SK-N-MC (cell line): ENCODE results near the gene ELFN1.
A peak's percentile ranks its signal among the peaks of the same experiment; 100 is the strongest.

Source experiments
- DNase-seq: peaks from one replicate; pipeline ENCODE4 v3.0.0-alpha.2; 2011; ENCODE audit warnings: low read depth, low spot score
- H3K27ac ChIP-seq: fragments of 200-600 bp; sonication (generic); 2 replicates; pipeline ENCODE4 v1.5.1; 2016; ENCODE audit warnings: mixed run types
- H3K36me3 ChIP-seq: fragments of 200-600 bp; sonication (generic); 2 replicates; pipeline ENCODE4 v1.6.1; 2017; ENCODE audit warnings: antibody characterized with exemption, low read length, mixed read lengths; ENCODE audit not compliant: insufficient read depth
- H3K4me3 ChIP-seq: fragments of 200-600 bp; sonication (generic); 2 replicates; pipeline ENCODE4 v1.5.1; 2016
- H3K9ac ChIP-seq: fragments of 200-600 bp; sonication (generic); 2 replicates; pipeline ENCODE4 v1.8.0; 2017; ENCODE audit warnings: mixed run types, mixed read lengths; ENCODE audit not compliant: insufficient read length
- H3K9me3 ChIP-seq: fragments of 200-600 bp; sonication (generic); 2 replicates; pipeline ENCODE4 v1.6.1; 2017; ENCODE audit warnings: low read depth, mild to moderate bottlenecking, antibody characterized with exemption, low read length, moderate library complexity, mixed read lengths
- EZH2 ChIP-seq: fragments of 200-600 bp; sonication (generic); IDR thresholded peaks from one replicate; pipeline ENCODE4 v1.6.1; 2017; ENCODE audit warnings: antibody characterized with exemption
- FOXP2 ChIP-seq: optimal IDR thresholded peaks from 2 replicates; pipeline ENCODE3; 2011; ENCODE audit warnings: mild to moderate bottlenecking, moderate library complexity; ENCODE audit not compliant: insufficient read depth; ENCODE audit errors: extremely low read length, control extremely low read depth
- POLR2AphosphoS5 ChIP-seq: IDR thresholded peaks from 2 replicates; pipeline ENCODE4 v1.6.1; 2012; ENCODE audit warnings: mild to moderate bottlenecking, low read depth, low read length, borderline replicate concordance

ELFN1 gene

GRCh38 chr7:1669954-1670893, at the start of gene ELFN1:
Gene ELFN1 (plus strand): TSS chr7:1670277. CDS start chr7:1744597, 74,320 bp downstream.
- Histone ChIP-seq H3K27ac (no peak within 1 kb of the TSS), H3K9me3 (no peaks in the 10 kb centered on the region), H3K36me3 (no peaks in the 10 kb centered on the region), H3K9ac (no peak within 1 kb of the TSS), H3K4me3 (peak within 1 kb of the TSS; percentile 73)
- no peak for DNase-seq
- TF ChIP-seq EZH2 (no peak), FOXP2 (no peak), POLR2AphosphoS5 (no peak)

- DNase-seq = no peak
- no peak overlapping the region for H3K27ac ChIP-seq
- no peaks in the 10 kb centered on the region for H3K36me3 ChIP-seq
- H3K4me3 ChIP-seq = no peak overlapping the region
- no peak for TF ChIP-seq FOXP2
- no peak for TF ChIP-seq EZH2
- no peak for TF ChIP-seq POLR2AphosphoS5
- no peaks in the 10 kb centered on the region for H3K9me3 ChIP-seq
- H3K9ac ChIP-seq = no peak overlapping the region
Measured at GRCh38 chr7:1620835-1621234, 49.2 kb upstream of the ELFN1 start.

DNA sequence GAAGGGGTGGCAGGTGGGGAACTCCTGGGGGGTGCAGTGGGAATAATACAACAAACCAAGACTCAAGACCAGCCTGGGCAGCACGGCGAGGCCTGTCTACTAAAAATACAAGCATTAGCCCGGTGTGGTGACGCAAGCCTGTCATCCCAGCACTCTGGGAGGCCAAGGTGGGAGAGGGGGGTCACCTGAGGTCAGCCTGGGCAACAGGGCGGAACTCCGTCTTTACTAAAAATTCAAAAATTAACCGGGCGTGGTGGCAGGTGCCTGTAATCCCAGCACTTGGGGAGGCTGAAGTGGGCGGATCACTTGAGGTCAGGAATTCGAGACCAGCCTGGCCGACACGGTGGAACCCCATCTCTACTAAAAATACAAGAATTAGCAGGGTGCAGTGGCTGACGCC, 48.4 kb upstream of the ELFN1 start:
- H3K9ac ChIP-seq = no peak overlapping the region
- H3K27ac ChIP-seq = no peak overlapping the region
- H3K4me3 ChIP-seq = no peak overlapping the region
- TF ChIP-seq FOXP2 (no peak), EZH2 (no peak), POLR2AphosphoS5 (no peak)
- no peaks in the 10 kb centered on the region for H3K9me3 ChIP-seq
- H3K36me3 ChIP-seq = no peaks in the 10 kb centered on the region
- no peak for DNase-seq

GRCh38 chr7:1622441-1622840, 47.6 kb upstream of the ELFN1 start:
- DNase-seq = no peak
- no peaks in the 10 kb centered on the region for H3K36me3 ChIP-seq
- no peak overlapping the region for H3K27ac ChIP-seq
- no peak overlapping the region for H3K9ac ChIP-seq
- no peak overlapping the region for H3K4me3 ChIP-seq
- H3K9me3 ChIP-seq = no peaks in the 10 kb centered on the region
- TF ChIP-seq EZH2 = no peak
- no peak for TF ChIP-seq POLR2AphosphoS5
- TF ChIP-seq FOXP2 = no peak

- Histone ChIP-seq H3K4me3 (no peak overlapping the region), H3K36me3 (no peaks in the 10 kb centered on the region), H3K9me3 (no peaks in the 10 kb centered on the region), H3K27ac (no peak overlapping the region), H3K9ac (no peak overlapping the region)
- no peak for DNase-seq
- TF ChIP-seq FOXP2 (no peak), POLR2AphosphoS5 (no peak), EZH2 (no peak)
Measured at GRCh38 chr7:1623810-1624209, 46.3 kb upstream of the ELFN1 start.

DNA sequence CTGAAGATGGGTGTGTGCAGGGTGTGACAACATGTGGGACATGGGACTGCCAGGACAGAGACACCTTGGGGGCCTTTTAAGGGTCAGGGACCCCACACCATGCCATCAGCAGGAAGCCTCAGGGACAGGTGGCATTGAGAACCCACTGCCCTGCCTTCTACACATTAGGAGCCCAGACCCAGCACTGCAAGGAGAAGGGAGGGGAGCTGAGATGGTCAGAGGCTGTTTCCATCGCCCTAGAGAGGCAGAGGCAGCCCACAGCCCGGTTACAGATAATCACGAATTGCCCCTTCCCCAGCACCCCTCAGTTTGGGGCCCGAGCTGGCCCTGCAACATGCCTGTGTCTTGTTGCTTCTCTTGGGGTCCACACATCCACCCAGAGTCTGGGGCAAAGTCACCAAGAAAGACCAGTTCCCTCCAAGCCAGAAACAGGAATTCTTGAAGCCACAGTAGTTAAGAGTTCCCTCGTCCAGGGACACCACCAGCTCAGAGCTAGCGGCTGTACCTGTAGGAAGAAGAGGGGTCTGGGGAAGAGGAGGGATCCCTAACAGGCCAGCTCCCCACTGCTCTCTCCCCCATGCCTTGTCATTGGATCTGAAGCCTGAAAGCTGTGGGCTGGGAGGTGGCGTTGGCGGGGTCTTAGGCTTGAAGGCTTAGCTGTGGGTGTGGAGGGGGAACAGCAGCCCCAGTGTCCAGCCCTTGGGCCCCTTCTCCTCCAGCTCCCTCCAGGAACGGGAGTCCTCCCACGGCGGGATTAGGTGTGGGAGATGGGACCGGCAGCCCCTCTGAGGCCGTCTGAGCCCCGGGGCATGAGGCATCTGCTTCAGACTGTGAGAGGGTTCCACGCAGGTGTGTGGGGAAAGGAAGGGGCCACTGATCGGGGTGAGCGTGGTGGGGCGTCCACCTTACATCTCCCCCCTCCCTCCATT, 44.8 kb upstream of the ELFN1 start:
- H3K27ac ChIP-seq = no peak overlapping the region
- H3K4me3 ChIP-seq = no peak overlapping the region
- DNase-seq = no peak
- no peak overlapping the region for H3K9ac ChIP-seq
- no peaks in the 10 kb centered on the region for H3K36me3 ChIP-seq
- H3K9me3 ChIP-seq = no peaks in the 10 kb centered on the region
- TF ChIP-seq EZH2 = no peak
- TF ChIP-seq POLR2AphosphoS5 = no peak
- TF ChIP-seq FOXP2 = no peak

DNA sequence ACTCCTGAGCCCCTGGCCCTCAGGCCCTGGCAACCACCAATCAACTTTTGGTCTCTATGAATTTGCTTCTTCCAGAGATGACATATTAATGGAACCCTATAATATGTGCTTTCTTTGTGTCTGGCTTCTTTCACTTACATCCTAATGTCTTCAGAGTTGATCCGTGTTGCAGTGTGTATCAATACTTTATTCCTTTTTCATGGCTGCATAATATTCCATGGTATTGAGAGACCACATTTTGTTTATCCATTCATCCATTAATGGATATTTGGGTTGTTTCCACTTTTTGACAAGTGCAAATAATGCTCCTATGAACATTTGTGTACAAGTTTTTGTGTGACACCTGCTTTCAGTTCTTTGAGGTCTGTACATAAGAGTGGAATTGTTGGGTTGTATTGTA, 43.3 kb upstream of the ELFN1 start:
- DNase-seq = no peak
- Histone ChIP-seq H3K36me3 (no peaks in the 10 kb centered on the region), H3K9me3 (no peaks in the 10 kb centered on the region), H3K9ac (no peak overlapping the region), H3K4me3 (no peak overlapping the region), H3K27ac (no peak overlapping the region)
- TF ChIP-seq POLR2AphosphoS5 = no peak
- TF ChIP-seq EZH2 = no peak
- TF ChIP-seq FOXP2 = no peak

GRCh38 chr7:1630700-1631336, 39.3 kb upstream of the ELFN1 start:
- no peak overlapping the region for H3K4me3 ChIP-seq
- DNase-seq = no peak
- no peaks in the 10 kb centered on the region for H3K36me3 ChIP-seq
- TF ChIP-seq EZH2 = no peak
- no peak for TF ChIP-seq POLR2AphosphoS5
- TF ChIP-seq FOXP2 = no peak
- H3K9ac ChIP-seq = no peak overlapping the region
- H3K9me3 ChIP-seq = no peaks in the 10 kb centered on the region
- H3K27ac ChIP-seq = no peak overlapping the region
